Transverse colon (tissue), 4 donors: ENCODE measurements around the gene DENND1A.

Experiments used
- EP300 ChIP-seq: sonication (generic); formaldehyde crosslinking; IDR thresholded peaks from one replicate; pipeline ENCODE4 v1.6.1; 2017; ENCODE audit warnings: antibody characterized with exemption, low read depth
- POLR2A ChIP-seq: fragments of 450-650 bp; IDR thresholded peaks from one replicate; pipeline ENCODE4 v1.6.1; 2016; ENCODE audit warnings: antibody characterized with exemption, mild to moderate bottlenecking, moderate library complexity
- POLR2AphosphoS5 ChIP-seq, 3 donors: sonication (generic); formaldehyde crosslinking; IDR thresholded peaks; one replicate each; pipeline ENCODE4 v1.6.1; 2016; ENCODE audit warnings: antibody characterized with exemption in 3 of 3
- TF ChIP-seq, protein P1 (sequence below), 5 experiments: fragments of 200-600 bp in 3 of 5; fragments of 450-650 bp in 2 of 5; sonication (generic) in 3 of 5; IDR thresholded peaks; 1 replicate in 2 of 5; 2 replicates in 3 of 5; pipeline ENCODE4 v1.5.1; 2016 to 2017; ENCODE audit warnings: antibody characterized with exemption in 5 of 5, inconsistent platforms in 3 of 5, mild to moderate bottlenecking in 2 of 5, moderate library complexity in 1 of 5

DNA sequence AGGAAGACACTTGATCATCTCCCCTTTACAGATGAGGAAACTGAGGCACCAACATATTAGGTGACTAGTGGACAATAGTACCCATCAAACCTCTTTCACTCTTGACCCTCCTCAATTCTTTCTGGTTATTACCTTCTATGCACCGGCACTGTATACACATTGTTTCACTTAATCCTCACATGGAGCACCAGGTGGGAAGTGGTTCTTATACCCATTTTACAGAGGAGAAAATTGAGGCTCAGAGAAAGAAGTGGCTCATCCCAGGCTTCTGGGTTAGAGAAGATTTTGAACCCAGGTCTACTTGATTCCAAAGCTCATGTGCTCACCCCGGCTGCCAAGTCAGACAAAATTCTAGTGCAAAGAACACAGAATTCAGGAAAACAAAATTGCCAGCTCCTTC lies 17.4 kb upstream of the DENND1A start:
- TF ChIP-seq POLR2AphosphoS5 (IDR thresholded peaks at IDR 0.05) (no peak), POLR2A (no peak), EP300 (no peak)
- TF ChIP-seq, protein P1, sequence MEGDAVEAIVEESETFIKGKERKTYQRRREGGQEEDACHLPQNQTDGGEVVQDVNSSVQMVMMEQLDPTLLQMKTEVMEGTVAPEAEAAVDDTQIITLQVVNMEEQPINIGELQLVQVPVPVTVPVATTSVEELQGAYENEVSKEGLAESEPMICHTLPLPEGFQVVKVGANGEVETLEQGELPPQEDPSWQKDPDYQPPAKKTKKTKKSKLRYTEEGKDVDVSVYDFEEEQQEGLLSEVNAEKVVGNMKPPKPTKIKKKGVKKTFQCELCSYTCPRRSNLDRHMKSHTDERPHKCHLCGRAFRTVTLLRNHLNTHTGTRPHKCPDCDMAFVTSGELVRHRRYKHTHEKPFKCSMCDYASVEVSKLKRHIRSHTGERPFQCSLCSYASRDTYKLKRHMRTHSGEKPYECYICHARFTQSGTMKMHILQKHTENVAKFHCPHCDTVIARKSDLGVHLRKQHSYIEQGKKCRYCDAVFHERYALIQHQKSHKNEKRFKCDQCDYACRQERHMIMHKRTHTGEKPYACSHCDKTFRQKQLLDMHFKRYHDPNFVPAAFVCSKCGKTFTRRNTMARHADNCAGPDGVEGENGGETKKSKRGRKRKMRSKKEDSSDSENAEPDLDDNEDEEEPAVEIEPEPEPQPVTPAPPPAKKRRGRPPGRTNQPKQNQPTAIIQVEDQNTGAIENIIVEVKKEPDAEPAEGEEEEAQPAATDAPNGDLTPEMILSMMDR (IDR thresholded peaks at IDR 0.05): no peak
